Right lobe of liver (tissue), 6 donors: ENCODE data around the gene KPTN. TPM values are rescaled to one million over a fixed set of nuclear protein-coding genes. Genes with fewer than 3 reads are reported as not detected.

Source experiments
- ATAC-seq, 4 donors: fragments of 200-7000 bp; cut with Tn5 transposase; one replicate each; pipeline ENCODE4 v1.9.1; 2020; ENCODE audit warnings: mild to moderate bottlenecking in 4 of 4, moderate library complexity in 4 of 4
- DNase-seq, 3 donors: peaks; one replicate each; pipeline ENCODE4 v3.0.0-alpha.2; 2020
- H3K27ac ChIP-seq, 3 donors: fragments of 200-600 bp; one replicate each; pipeline ENCODE4 v1.8.0; 2022
- H3K27me3 ChIP-seq, 2 donors: fragments of 200-600 bp; one replicate each; pipeline ENCODE4 v1.8.0; 2022
- H3K36me3 ChIP-seq, 4 donors: fragments of 200-600 bp; sonication (generic) in 1 of 4; one replicate each; pipeline versions ENCODE4 v1.5.1 to v1.8.0; 2017 to 2022; ENCODE audit warnings: control low read depth in 1 of 4
- H3K4me1 ChIP-seq, 4 donors: fragments of 200-600 bp; sonication (generic) in 1 of 4; one replicate each; pipeline versions ENCODE4 v1.5.1 to v1.8.0; 2017 to 2022; ENCODE audit warnings: control low read depth in 1 of 4
- H3K4me3 ChIP-seq, 3 donors: fragments of 200-600 bp; one replicate each; pipeline ENCODE4 v1.8.0; 2022
- H3K9me3 ChIP-seq, 4 donors: fragments of 200-600 bp; sonication (generic) in 1 of 4; one replicate each; pipeline versions ENCODE4 v1.5.1 to v1.8.0; 2017 to 2022; ENCODE audit warnings: control low read depth in 1 of 4
- POLR2A ChIP-seq: fragments of 450-650 bp; IDR thresholded peaks from one replicate; pipeline ENCODE4 v1.6.1; 2017; ENCODE audit warnings: antibody characterized with exemption, mild to moderate bottlenecking
- WGBS: methylation state at CpG from one replicate; pipeline ENCODE4 v1.1.6; 2018; ENCODE audit warnings: low coverage, low lambda C conversion rate; ENCODE audit not compliant: insufficient coverage; ENCODE audit errors: missing lambda C conversion rate; 5-methylcytosine and 5-hydroxymethylcytosine counted together
- intact Hi-C, 2 donors: fragments of 100-400 bp; cut with DNase I; formaldehyde crosslinking; loops; one replicate each; pipeline versions ENCODE4 v1.11.2 to v1.14.1; 2022
- total RNA-seq, 6 experiments: library from RNA; depleted of rRNA in 2 of 6; stranded (reverse); fragments of >200 nt in 2 of 6; fragmentation: NEBNext Ultra II Directional in 3 of 6; extraction: Animal tissue kit (Norgen Biotek cat#: 25700) in 3 of 6; gene quantifications; one replicate each; pipeline versions ENCODE4 v1.1.0 to v1.2.4, GENCODE V29; 2016 to 2023
- TF ChIP-seq, protein P1 (sequence below), 4 donors: fragments of 200-600 bp in 3 of 4; fragments of 450-650 bp in 1 of 4; IDR thresholded peaks; one replicate each; pipeline versions ENCODE4 v1.5.1 to v1.8.0; 2016 to 2022; ENCODE audit warnings: antibody characterized with exemption in 4 of 4, mild to moderate bottlenecking in 2 of 4
- donor health status: DM: no; HTN: yes; CAD: no.
- donor health status: DM: no; HTN: no; CAD: no.
- donor health status: DM: no; HTN: no; CAD: no.
- donor health status: DM: no; HTN: yes; CAD: no.
- donor health status: DM: no; HTN: yes; CAD: no.

Gene KPTN
- total RNA-seq, 6 experiments from 2014 or later: 3.1 to 7.8 (median 6.2) TPM

DNA sequence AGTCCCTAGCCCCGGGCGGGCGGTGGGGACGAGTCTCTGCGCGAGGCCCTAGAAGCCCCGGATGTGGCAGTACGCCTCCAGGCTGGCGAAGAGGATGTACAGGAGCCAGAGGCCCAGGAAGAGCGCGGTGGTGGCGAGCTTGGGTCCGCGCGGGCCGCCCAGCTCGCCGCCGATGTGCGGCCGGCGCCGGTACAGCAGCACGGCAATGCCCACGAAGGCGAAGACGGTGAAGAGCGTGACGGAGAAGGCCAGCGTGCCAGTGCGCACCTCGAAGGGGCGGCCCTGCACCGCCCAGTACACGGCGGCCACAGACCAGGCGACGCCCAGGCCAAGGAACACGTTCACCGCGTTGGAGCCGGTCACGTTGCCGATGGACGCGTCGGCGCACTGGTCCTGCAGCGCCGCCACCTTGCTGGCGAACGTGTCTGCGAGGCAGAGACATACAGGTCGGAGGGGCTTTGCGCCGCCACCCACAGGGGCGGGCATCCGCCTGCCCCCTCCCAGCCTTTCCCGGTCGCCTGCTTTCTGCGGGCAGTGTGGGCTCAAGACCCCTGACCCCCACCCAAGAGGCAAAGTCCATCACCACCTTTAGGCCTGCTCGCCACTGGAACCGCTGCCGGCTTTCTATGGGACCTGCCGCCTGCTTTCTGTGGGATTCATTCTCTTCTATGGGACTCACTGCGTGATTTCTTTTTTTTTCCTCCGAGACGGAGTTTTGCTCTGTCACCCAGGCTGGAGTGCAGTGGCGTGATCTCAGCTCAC, 53.8 kb downstream of the KPTN start:
- H3K9me3 ChIP-seq: no peaks in the 10 kb centered on the region
- intact Hi-C loops: loop anchor here in 1 of 2 donors (10.0 kb wide), 1 partner anchor 95 kb away; no protein-coding TSS in a partner anchor
- peak overlapping the region in 1 of 3 donors; percentile 18 for H3K4me3 ChIP-seq
- ATAC-seq (peak; percentile 18 to 50 (median 36)), DNase-seq (peak in 1 of 3 donors; percentile 56)
- no peaks in the 10 kb centered on the region for H3K36me3 ChIP-seq
- H3K27ac ChIP-seq: no peak overlapping the region
- WGBS: 10% methylated on average over 14 of the region's 69 CpGs
- TF ChIP-seq, protein P1, sequence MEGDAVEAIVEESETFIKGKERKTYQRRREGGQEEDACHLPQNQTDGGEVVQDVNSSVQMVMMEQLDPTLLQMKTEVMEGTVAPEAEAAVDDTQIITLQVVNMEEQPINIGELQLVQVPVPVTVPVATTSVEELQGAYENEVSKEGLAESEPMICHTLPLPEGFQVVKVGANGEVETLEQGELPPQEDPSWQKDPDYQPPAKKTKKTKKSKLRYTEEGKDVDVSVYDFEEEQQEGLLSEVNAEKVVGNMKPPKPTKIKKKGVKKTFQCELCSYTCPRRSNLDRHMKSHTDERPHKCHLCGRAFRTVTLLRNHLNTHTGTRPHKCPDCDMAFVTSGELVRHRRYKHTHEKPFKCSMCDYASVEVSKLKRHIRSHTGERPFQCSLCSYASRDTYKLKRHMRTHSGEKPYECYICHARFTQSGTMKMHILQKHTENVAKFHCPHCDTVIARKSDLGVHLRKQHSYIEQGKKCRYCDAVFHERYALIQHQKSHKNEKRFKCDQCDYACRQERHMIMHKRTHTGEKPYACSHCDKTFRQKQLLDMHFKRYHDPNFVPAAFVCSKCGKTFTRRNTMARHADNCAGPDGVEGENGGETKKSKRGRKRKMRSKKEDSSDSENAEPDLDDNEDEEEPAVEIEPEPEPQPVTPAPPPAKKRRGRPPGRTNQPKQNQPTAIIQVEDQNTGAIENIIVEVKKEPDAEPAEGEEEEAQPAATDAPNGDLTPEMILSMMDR (IDR thresholded peaks at IDR 0.05): peak in 3 of 4 donors; percentile 10 to 30 (median 13)
- TF ChIP-seq POLR2A: no peak
- H3K27me3 ChIP-seq: peaks cover 0 to 15% of the 10 kb centered on the region in 2 donors
- peaks cover 0 to 9% (median 4%) of the 10 kb centered on the region in 4 donors for H3K4me1 ChIP-seq

DNA sequence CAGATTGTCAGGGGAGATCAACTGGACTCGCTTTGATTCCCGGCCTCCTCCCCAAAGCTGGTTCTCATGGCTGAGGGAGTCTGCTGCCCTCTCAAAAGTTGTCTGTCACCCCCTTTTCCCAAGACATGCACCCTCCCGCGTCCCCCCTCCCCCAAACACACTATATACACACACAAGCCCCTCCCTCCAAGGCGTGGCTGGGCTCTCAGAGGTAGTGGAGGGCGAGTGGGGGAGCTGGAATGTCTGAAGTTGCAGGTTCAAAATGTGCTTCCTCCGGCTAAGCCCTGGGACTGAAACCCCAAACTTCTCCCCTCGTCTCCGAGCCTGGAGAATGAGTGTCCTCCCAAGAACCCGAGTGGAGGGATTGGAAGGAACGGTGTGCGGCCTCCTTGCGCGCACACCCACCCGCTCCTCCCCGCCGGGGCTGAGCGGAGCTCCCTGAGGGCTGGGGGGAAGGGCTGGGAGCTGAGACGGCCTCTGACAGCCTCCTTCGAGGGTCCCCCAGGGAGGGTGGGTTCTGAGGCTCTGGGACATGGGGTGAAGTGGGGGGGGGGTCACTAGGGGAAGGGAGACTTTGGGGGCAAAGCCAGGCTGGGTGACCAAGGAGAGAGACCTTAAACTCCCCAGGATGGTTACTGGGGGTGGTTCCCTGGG, 54.8 kb downstream of the KPTN start:
- ATAC-seq: no peak
- peaks cover 0 to 9% (median 4%) of the 10 kb centered on the region in 4 donors for H3K4me1 ChIP-seq
- DNase-seq: no peak
- 28% methylated on average over 17 of the region's 20 CpGs for WGBS
- intact Hi-C loops: no loop called here
- TF ChIP-seq POLR2A: no peak
- TF ChIP-seq, protein P1 (IDR thresholded peaks at IDR 0.05): no peak
- peaks cover 0 to 15% of the 10 kb centered on the region in 2 donors for H3K27me3 ChIP-seq
- H3K4me3 ChIP-seq: no peak overlapping the region
- no peak overlapping the region for H3K27ac ChIP-seq
- no peaks in the 10 kb centered on the region for H3K9me3 ChIP-seq
- H3K36me3 ChIP-seq: no peaks in the 10 kb centered on the region

DNA sequence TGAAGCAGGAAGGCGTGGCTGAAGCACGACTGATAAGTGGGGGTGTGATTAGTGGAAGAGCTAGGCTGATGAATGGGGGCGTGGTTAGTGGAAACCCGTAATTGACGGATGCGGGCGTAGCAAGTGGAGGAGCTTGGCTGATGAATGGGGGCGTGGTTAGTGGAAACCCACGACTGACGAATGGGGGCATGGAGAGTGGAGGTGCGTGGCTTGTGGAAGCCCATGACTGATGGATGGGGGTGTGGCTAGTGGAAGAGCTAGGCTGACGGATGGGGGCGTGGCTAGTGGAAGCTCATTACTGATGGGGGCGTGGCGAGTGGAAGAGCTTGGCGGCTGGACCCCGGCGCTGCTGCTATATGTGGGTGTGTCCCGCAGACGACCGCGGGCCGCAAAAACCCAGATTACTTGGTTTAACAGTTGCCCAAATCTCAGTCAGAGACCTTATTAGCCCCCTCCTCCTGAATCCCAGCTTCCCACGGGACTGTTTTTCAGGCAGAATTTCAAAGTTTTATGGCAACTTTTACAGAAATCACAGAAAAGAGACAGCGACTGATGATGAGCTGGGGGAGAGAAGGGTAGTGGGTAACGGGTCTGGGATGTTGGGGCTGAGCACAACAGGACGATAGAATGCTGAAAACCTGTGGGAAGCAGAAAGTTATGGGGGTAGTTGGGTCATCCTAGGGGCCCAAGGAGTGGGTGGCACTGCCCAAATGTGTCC, 55.7 kb downstream of the KPTN start:
- intact Hi-C loops: no loop called here
- peaks cover 0 to 9% (median 4%) of the 10 kb centered on the region in 4 donors for H3K4me1 ChIP-seq
- H3K27me3 ChIP-seq: peaks cover 0 to 15% of the 10 kb centered on the region in 2 donors
- peak; percentile 63 to 87 (median 74) for ATAC-seq
- TF ChIP-seq, protein P1 (IDR thresholded peaks at IDR 0.05): no peak
- TF ChIP-seq POLR2A: no peak
- WGBS: 3% methylated on average over 27 of the region's 27 CpGs
- no peaks in the 10 kb centered on the region for H3K9me3 ChIP-seq
- peak in 2 of 3 donors; percentile 61 to 81 for DNase-seq
- H3K27ac ChIP-seq: no peak overlapping the region
- H3K4me3 ChIP-seq: no peak overlapping the region
- H3K36me3 ChIP-seq: no peaks in the 10 kb centered on the region
